Mucosa of descending colon (tissue), 3 donors: ENCODE results near the gene RPS6KB2. TPM values are rescaled to one million over a fixed set of nuclear protein-coding genes. Genes with fewer than 3 reads are reported as not detected.
"Not testable (repeated sequence)": the region's sequence is repeated elsewhere in the genome, so short reads cannot be mapped to it uniquely, and the experiment has no call there.

Experiments
- ATAC-seq: fragments of 200-7000 bp; cut with Tn5 transposase; one replicate; pipeline ENCODE4 v1.9.1; 2020; ENCODE audit warnings: mild to moderate bottlenecking, moderate library complexity
- DNase-seq, 3 donors: peaks; one replicate each; pipeline ENCODE4 v3.0.0-alpha.2; 2020
- H3K36me3 ChIP-seq: fragments of 200-600 bp; one replicate; pipeline ENCODE4 v1.8.0; 2021; ENCODE audit warnings: low read depth, mild to moderate bottlenecking
- H3K4me1 ChIP-seq: fragments of 200-600 bp; one replicate; pipeline ENCODE4 v1.8.0; 2021; ENCODE audit warnings: low read depth, mild to moderate bottlenecking
- H3K4me3 ChIP-seq: fragments of 200-600 bp; one replicate; pipeline ENCODE4 v1.8.0; 2021; ENCODE audit warnings: mild to moderate bottlenecking
- H3K9me3 ChIP-seq: fragments of 200-600 bp; one replicate; pipeline ENCODE4 v1.8.0; 2021; ENCODE audit warnings: mild to moderate bottlenecking
- intact Hi-C, 2 donors: fragments of 100-400 bp; cut with DNase I in 1 of 2; cut with micrococcal nuclease in 1 of 2; formaldehyde crosslinking; loops; one replicate each; pipeline versions ENCODE4 v1.11.0 to v1.11.1; 2022; cut with DNase I, micrococcal nuclease
- total RNA-seq, 3 donors: library from RNA; stranded (reverse); fragmentation: NEBNext Ultra II Directional in 2 of 3; extraction: Animal tissue kit (Norgen Biotek cat#: 25700) in 2 of 3; gene quantifications; one replicate each; pipeline versions ENCODE4 v1.2.1 to v1.2.4, GENCODE V29; 2021 to 2023
- TF ChIP-seq, protein P1 (sequence below): fragments of 200-600 bp; IDR thresholded peaks from one replicate; pipeline ENCODE4 v1.8.0; 2022; ENCODE audit warnings: antibody characterized with exemption, mild to moderate bottlenecking
- donor health status: DM: no; HTN: no; CAD: no; lungs with moderate emphysema.
- donor health status: DM: no; HTN: no; CAD: no.
- donor health status: DM: no; HTN: yes; CAD: no.

RPS6KB2 gene
- total RNA-seq, 3 donors from 2014 or later, result 43.1 to 51.6 (median 45.4) TPM

- Histone ChIP-seq H3K9me3 (no peaks in the 10 kb centered on the region), H3K36me3 (no peaks in the 10 kb centered on the region), H3K4me3 (peak overlapping the region; percentile 42), H3K4me1 (peaks cover 20% of the 10 kb centered on the region)
- ATAC-seq (peak; percentile 85), DNase-seq (peak; percentile 95 to 97 (median 95))
- TF ChIP-seq, protein P1, sequence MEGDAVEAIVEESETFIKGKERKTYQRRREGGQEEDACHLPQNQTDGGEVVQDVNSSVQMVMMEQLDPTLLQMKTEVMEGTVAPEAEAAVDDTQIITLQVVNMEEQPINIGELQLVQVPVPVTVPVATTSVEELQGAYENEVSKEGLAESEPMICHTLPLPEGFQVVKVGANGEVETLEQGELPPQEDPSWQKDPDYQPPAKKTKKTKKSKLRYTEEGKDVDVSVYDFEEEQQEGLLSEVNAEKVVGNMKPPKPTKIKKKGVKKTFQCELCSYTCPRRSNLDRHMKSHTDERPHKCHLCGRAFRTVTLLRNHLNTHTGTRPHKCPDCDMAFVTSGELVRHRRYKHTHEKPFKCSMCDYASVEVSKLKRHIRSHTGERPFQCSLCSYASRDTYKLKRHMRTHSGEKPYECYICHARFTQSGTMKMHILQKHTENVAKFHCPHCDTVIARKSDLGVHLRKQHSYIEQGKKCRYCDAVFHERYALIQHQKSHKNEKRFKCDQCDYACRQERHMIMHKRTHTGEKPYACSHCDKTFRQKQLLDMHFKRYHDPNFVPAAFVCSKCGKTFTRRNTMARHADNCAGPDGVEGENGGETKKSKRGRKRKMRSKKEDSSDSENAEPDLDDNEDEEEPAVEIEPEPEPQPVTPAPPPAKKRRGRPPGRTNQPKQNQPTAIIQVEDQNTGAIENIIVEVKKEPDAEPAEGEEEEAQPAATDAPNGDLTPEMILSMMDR, result no peak
- intact Hi-C loops, result no loop called here
These were observed 36.3 kb downstream of the RPS6KB2 start for GRCh38 chr11:67464411-67465188.

DNA sequence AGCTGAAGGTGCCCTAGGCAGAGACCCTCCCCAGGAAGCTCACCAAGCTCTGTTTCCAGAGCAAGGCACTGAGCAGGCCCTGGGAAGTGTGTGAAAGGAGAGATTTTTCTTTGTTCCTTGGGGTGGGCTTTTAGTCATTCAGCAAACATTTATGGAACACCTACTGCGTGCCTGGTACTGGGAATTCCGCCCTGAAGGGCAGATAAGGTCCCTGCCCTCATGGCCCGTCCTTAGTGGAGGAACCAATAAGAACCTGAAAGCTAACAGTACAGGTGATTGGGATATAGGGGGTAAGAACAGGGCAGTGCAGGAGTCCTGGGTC lies 36.9 kb downstream of the RPS6KB2 start:
- ATAC-seq (peak; percentile 1), DNase-seq (no peak)
- Histone ChIP-seq H3K9me3 (no peaks in the 10 kb centered on the region), H3K36me3 (no peaks in the 10 kb centered on the region), H3K4me3 (peak overlapping the region; percentile 42), H3K4me1 (peaks cover 20% of the 10 kb centered on the region)
- intact Hi-C loops, result no loop called here
- TF ChIP-seq, protein P1, result no peak

- intact Hi-C loops, H3K36me3 ChIP-seq, H3K4me3 ChIP-seq, DNase-seq, ATAC-seq, H3K9me3 ChIP-seq: not testable (repeated sequence)
- peaks cover 20% of the 10 kb centered on the region for H3K4me1 ChIP-seq
These were observed 37.2 kb downstream of the RPS6KB2 start for GRCh38 chr11:67465530-67465929.

- H3K4me1 ChIP-seq, result peaks cover 20% of the 10 kb centered on the region
- intact Hi-C loops, result no loop called here
- TF ChIP-seq, protein P1, result no peak
- H3K36me3 ChIP-seq, result no peaks in the 10 kb centered on the region
- no peak for DNase-seq
- no peak for ATAC-seq
- no peak overlapping the region for H3K4me3 ChIP-seq
- H3K9me3 ChIP-seq, result no peaks in the 10 kb centered on the region
These were observed 38.1 kb downstream of the RPS6KB2 start for GRCh38 chr11:67466367-67466766.

GRCh38 chr11:67466962-67467771 lies 38.9 kb downstream of the RPS6KB2 start:
- DNase-seq, result no peak
- TF ChIP-seq, protein P1, result no peak
- H3K4me3 ChIP-seq, result no peak overlapping the region
- peaks cover 20% of the 10 kb centered on the region for H3K4me1 ChIP-seq
- intact Hi-C loops, result no loop called here
- no peak for ATAC-seq
- H3K36me3 ChIP-seq, result no peaks in the 10 kb centered on the region
- H3K9me3 ChIP-seq, result no peaks in the 10 kb centered on the region

GRCh38 chr11:67468056-67468455 lies 39.8 kb downstream of the RPS6KB2 start:
- intact Hi-C loops, result no loop called here
- ATAC-seq, result peak; percentile 24
- Histone ChIP-seq H3K36me3 (no peaks in the 10 kb centered on the region), H3K4me3 (peak overlapping the region; percentile 90), H3K9me3 (no peaks in the 10 kb centered on the region), H3K4me1 (peaks cover 20% of the 10 kb centered on the region)
- peak; percentile 80 to 85 (median 84) for DNase-seq
- TF ChIP-seq, protein P1, result no peak
